WTC11 (cell line): ENCODE results near the gene MYO16.

ENCODE experiments used
- EMX1 ChIP-seq: fragments of 250-450 bp; sonication (Bioruptor Pico); IDR thresholded peaks from 2 replicates; pipeline ENCODE4 v1.8.0; 2021; ENCODE audit warnings: mild to moderate bottlenecking
- KAT7 ChIP-seq: sonication (generic); formaldehyde crosslinking; IDR thresholded peaks from 2 replicates; pipeline ENCODE4 v1.8.1; 2023; ENCODE audit warnings: missing genetic modification reagents, mild to moderate bottlenecking, borderline replicate concordance
- TP53 ChIP-seq: sonication (generic); formaldehyde crosslinking; IDR thresholded peaks from 2 replicates; pipeline ENCODE4 v1.8.1; 2023; ENCODE audit warnings: mild to moderate bottlenecking, missing genetic modification reagents
- ZNF232 ChIP-seq: sonication (generic); formaldehyde crosslinking; IDR thresholded peaks from 2 replicates; pipeline ENCODE4 v1.8.0; 2022; ENCODE audit warnings: mild to moderate bottlenecking, missing genetic modification reagents
- TF ChIP-seq, protein P1 (sequence below): fragments of 200-600 bp; IDR thresholded peaks from 2 replicates; pipeline ENCODE4 v1.8.0; 2022; ENCODE audit warnings: antibody characterized with exemption
- TF ChIP-seq, protein P2 (sequence below): fragments of 250-450 bp; sonication (Bioruptor Pico); IDR thresholded peaks from 2 replicates; pipeline ENCODE4 v2.1.2; 2022; ENCODE audit warnings: mild to moderate bottlenecking, moderate library complexity
- TF ChIP-seq, protein P3 (sequence below): sonication (generic); formaldehyde crosslinking; IDR thresholded peaks from 2 replicates; pipeline ENCODE4 v1.8.1; 2022; ENCODE audit warnings: mild to moderate bottlenecking, missing genetic modification reagents, moderate library complexity, borderline replicate concordance
- TF ChIP-seq, protein P4 (sequence below): sonication (generic); formaldehyde crosslinking; IDR thresholded peaks from 2 replicates; pipeline ENCODE4 v1.8.0; 2022; ENCODE audit warnings: mild to moderate bottlenecking, missing genetic modification reagents
- TF ChIP-seq, protein P5 (sequence below): sonication (generic); formaldehyde crosslinking; IDR thresholded peaks from 2 replicates; pipeline ENCODE4 v1.8.0; 2022; ENCODE audit warnings: mild to moderate bottlenecking, missing genetic modification reagents

DNA sequence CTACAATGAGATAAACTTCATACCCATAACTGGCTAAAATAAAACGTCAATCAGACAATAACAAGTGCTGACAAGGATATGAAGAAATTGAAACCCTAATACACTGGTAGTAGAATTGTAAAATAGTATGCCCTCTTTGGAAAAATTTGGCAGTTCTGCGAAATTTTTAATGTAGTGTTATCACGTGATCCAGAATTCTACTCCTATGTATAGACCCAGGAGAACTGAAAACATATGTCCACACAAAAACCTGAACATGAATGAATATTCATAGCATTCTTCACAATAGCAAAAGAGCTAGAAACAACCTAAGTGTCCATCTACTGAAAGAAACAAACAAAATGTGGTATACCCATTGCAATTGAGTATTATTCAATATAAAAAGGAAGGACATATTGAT, 14.2 kb upstream of the MYO16 start:
- TF ChIP-seq, protein P1, sequence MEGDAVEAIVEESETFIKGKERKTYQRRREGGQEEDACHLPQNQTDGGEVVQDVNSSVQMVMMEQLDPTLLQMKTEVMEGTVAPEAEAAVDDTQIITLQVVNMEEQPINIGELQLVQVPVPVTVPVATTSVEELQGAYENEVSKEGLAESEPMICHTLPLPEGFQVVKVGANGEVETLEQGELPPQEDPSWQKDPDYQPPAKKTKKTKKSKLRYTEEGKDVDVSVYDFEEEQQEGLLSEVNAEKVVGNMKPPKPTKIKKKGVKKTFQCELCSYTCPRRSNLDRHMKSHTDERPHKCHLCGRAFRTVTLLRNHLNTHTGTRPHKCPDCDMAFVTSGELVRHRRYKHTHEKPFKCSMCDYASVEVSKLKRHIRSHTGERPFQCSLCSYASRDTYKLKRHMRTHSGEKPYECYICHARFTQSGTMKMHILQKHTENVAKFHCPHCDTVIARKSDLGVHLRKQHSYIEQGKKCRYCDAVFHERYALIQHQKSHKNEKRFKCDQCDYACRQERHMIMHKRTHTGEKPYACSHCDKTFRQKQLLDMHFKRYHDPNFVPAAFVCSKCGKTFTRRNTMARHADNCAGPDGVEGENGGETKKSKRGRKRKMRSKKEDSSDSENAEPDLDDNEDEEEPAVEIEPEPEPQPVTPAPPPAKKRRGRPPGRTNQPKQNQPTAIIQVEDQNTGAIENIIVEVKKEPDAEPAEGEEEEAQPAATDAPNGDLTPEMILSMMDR: no peak
- no peak for TF ChIP-seq TP53 (CRISPR knock-in tag)
- TF ChIP-seq, protein P2, sequence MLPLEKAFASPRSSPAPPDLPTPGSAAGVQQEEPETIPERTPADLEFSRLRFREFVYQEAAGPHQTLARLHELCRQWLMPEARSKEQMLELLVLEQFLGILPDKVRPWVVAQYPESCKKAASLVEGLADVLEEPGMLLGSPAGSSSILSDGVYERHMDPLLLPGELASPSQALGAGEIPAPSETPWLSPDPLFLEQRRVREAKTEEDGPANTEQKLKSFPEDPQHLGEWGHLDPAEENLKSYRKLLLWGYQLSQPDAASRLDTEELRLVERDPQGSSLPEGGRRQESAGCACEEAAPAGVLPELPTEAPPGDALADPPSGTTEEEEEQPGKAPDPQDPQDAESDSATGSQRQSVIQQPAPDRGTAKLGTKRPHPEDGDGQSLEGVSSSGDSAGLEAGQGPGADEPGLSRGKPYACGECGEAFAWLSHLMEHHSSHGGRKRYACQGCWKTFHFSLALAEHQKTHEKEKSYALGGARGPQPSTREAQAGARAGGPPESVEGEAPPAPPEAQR (CRISPR knock-in tag): no peak
- TF ChIP-seq EMX1 (CRISPR knock-in tag): no peak
- TF ChIP-seq, protein P3, sequence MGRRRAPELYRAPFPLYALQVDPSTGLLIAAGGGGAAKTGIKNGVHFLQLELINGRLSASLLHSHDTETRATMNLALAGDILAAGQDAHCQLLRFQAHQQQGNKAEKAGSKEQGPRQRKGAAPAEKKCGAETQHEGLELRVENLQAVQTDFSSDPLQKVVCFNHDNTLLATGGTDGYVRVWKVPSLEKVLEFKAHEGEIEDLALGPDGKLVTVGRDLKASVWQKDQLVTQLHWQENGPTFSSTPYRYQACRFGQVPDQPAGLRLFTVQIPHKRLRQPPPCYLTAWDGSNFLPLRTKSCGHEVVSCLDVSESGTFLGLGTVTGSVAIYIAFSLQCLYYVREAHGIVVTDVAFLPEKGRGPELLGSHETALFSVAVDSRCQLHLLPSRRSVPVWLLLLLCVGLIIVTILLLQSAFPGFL: no peak
- TF ChIP-seq, protein P4, sequence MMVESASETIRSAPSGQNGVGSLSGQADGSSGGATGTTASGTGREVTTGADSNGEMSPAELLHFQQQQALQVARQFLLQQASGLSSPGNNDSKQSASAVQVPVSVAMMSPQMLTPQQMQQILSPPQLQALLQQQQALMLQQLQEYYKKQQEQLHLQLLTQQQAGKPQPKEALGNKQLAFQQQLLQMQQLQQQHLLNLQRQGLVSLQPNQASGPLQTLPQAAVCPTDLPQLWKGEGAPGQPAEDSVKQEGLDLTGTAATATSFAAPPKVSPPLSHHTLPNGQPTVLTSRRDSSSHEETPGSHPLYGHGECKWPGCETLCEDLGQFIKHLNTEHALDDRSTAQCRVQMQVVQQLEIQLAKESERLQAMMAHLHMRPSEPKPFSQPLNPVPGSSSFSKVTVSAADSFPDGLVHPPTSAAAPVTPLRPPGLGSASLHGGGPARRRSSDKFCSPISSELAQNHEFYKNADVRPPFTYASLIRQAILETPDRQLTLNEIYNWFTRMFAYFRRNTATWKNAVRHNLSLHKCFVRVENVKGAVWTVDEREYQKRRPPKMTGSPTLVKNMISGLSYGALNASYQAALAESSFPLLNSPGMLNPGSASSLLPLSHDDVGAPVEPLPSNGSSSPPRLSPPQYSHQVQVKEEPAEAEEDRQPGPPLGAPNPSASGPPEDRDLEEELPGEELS (CRISPR knock-in tag): no peak
- no peak for TF ChIP-seq KAT7 (CRISPR knock-in tag)
- TF ChIP-seq, protein P5, sequence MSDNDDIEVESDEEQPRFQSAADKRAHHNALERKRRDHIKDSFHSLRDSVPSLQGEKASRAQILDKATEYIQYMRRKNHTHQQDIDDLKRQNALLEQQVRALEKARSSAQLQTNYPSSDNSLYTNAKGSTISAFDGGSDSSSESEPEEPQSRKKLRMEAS (CRISPR knock-in tag): no peak
- TF ChIP-seq ZNF232 (CRISPR knock-in tag): no peak
